Panc1 (cell line): Measurements from ENCODE around the gene ATP7B.

Experiments
- CTCF ChIP-seq: fragments of 450-650 bp; IDR thresholded peaks from 2 replicates; pipeline ENCODE4 v1.5.1; 2017; ENCODE audit warnings: mild to moderate bottlenecking
- POLR2AphosphoS5 ChIP-seq: IDR thresholded peaks from 2 replicates; pipeline ENCODE4 v1.6.1; 2012; ENCODE audit warnings: mild to moderate bottlenecking, low read depth, low read length, moderate library complexity
- REST ChIP-seq, 2 experiments: IDR thresholded peaks; 2 replicates each; pipeline ENCODE4 v1.6.1; 2011 to 2012; ENCODE audit warnings: low read depth in 2 of 2, control low read depth in 1 of 2, low read length in 1 of 2, mild to moderate bottlenecking in 1 of 2, moderate library complexity in 1 of 2; ENCODE audit not compliant: insufficient read depth in 1 of 2
- SIN3A ChIP-seq: IDR thresholded peaks from 2 replicates; pipeline ENCODE4 v1.6.1; 2012; ENCODE audit warnings: low read depth, mild to moderate bottlenecking, low read length, moderate library complexity, borderline replicate concordance; ENCODE audit not compliant: insufficient read depth
- TCF7L2 ChIP-seq: IDR thresholded peaks from 2 replicates; pipeline ENCODE4 v1.6.1; 2011; ENCODE audit warnings: mild to moderate bottlenecking, low read depth, low read length, inconsistent platforms

GRCh38 chr13:51955281-51955771, 55.9 kb downstream of the ATP7B start:
- TF ChIP-seq REST (IDR thresholded peaks at IDR 0.05; ENCODE audit: insufficient read depth in 1 of 2, low read depth in 2 of 2, low read length in 1 of 2) (no peak), CTCF (no peak), SIN3A (no peak), TCF7L2 (no peak), POLR2AphosphoS5 (no peak)
